ENCODE measurements around the gene PLIN5. TPM values are rescaled to one million over a fixed set of nuclear protein-coding genes. Genes with fewer than 3 reads are reported as not detected.
A peak's percentile ranks its signal among the peaks of the same experiment; 100 is the strongest.

Gene PLIN5
- total RNA-seq, 3 donors from 2014 or later = 10.4 to 26.2 (median 15.4) TPM

DNA sequence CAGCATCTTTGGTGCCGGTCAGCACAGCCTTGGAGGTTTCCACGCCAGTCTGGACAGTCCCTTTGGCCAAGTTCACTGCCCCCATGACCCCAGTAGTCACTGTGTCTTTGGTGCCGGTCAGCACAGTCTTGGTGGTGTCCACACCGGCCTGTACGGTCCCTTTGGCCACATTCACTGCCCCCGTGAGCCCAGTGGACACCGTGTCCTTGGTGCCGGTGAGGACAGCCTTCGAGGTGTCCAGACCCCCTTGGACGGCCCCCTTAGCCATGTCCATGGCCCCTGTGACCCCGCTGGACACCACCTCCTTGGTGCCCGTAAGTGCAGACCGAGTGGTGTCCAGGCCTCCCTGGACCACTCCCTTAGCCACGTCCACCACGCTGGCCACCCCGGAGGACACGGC is 21.8 kb downstream of the PLIN5 start:
- TF ChIP-seq POLR2AphosphoS5 (IDR thresholded peaks at IDR 0.05) (no peak), POLR2A (IDR thresholded peaks at IDR 0.05) (no peak)
- TF ChIP-seq, protein P1, sequence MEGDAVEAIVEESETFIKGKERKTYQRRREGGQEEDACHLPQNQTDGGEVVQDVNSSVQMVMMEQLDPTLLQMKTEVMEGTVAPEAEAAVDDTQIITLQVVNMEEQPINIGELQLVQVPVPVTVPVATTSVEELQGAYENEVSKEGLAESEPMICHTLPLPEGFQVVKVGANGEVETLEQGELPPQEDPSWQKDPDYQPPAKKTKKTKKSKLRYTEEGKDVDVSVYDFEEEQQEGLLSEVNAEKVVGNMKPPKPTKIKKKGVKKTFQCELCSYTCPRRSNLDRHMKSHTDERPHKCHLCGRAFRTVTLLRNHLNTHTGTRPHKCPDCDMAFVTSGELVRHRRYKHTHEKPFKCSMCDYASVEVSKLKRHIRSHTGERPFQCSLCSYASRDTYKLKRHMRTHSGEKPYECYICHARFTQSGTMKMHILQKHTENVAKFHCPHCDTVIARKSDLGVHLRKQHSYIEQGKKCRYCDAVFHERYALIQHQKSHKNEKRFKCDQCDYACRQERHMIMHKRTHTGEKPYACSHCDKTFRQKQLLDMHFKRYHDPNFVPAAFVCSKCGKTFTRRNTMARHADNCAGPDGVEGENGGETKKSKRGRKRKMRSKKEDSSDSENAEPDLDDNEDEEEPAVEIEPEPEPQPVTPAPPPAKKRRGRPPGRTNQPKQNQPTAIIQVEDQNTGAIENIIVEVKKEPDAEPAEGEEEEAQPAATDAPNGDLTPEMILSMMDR (IDR thresholded peaks at IDR 0.05) = no peak
- no peak overlapping the region for H3K4me3 ChIP-seq
- intact Hi-C loops (cut with DNase I; ENCODE audit: low total_unique reads) = no loop called here
- H3K4me1 ChIP-seq = no peaks in the 10 kb centered on the region
- no peak overlapping the region for H3K27ac ChIP-seq
- H3K27me3 ChIP-seq = no peaks in the 10 kb centered on the region
- no peaks in the 10 kb centered on the region for H3K9me3 ChIP-seq
- no peaks in the 10 kb centered on the region for H3K36me3 ChIP-seq
- DNase-seq (ENCODE audit: low spot score in 2 of 2) = no peak

DNA sequence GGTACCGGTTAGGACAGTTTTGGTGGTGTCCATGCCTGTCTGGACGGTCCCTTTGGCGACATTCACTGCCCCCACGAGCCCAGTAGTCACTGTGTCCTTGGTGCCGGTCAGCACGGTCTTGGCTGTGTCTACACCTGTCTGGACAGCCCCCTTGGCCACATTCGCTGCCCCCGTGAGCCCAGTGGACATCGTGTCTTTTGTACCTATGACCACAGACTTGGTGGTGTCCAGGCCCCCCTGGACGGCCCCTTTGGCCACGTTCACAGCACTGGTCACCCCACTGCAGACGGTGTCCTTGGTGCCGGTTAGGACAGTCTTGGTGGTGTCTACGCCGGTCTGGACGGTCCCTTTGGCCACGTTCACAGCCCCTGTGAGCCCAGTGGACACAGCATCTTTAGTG is 23.0 kb downstream of the PLIN5 start:
- Histone ChIP-seq H3K36me3 (no peaks in the 10 kb centered on the region), H3K27me3 (no peaks in the 10 kb centered on the region), H3K27ac (no peak overlapping the region), H3K4me3 (no peak overlapping the region), H3K4me1 (no peaks in the 10 kb centered on the region), H3K9me3 (no peaks in the 10 kb centered on the region)
- DNase-seq (ENCODE audit: low spot score in 2 of 2) = no peak
- intact Hi-C loops (cut with DNase I; ENCODE audit: low total_unique reads) = no loop called here
- TF ChIP-seq, protein P1 (IDR thresholded peaks at IDR 0.05) = no peak
- TF ChIP-seq POLR2AphosphoS5 (IDR thresholded peaks at IDR 0.05) (no peak), POLR2A (IDR thresholded peaks at IDR 0.05) (no peak)

DNA sequence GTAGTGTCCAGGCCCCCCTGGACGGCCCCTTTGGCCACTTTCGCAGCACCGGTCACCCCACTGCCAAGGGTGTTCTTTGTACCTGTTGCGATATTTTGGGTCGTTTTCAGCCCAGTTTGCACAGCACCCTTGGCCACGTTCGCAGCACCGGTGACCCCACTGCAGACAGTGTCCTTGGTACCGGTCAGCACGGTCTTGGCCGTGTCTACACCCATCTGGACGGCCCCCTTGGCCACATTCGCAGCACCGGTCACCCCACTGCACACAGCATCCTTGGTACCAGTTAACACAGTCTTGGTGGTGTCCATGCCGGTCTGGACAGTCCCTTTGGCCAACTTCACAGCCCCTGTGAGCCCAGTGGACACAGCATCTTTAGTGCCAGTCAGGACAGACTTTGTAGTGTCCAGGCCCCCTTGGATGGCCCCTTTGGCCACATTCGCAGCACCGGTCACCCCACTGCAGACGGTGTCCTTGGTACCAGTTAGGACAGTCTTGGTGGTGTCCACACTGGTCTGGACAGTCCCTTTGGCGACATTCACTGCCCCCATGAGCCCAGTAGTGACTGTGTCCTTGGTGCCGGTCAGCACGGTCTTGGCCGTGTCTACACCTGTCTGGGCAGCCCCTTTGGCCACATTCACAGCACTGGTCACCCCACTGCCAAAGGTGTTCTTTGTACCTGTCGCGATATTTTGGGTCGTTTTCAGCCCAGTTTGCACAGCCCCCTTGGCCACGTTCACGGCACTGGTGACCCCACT is 23.5 kb downstream of the PLIN5 start:
- Histone ChIP-seq H3K4me1 (no peaks in the 10 kb centered on the region), H3K4me3 (no peak overlapping the region), H3K36me3 (no peaks in the 10 kb centered on the region), H3K9me3 (no peaks in the 10 kb centered on the region), H3K27me3 (no peaks in the 10 kb centered on the region), H3K27ac (no peak overlapping the region)
- DNase-seq (ENCODE audit: low spot score in 2 of 2) = no peak
- intact Hi-C loops (cut with DNase I; ENCODE audit: low total_unique reads) = no loop called here
- no peak for TF ChIP-seq POLR2AphosphoS5 (IDR thresholded peaks at IDR 0.05)
- TF ChIP-seq, protein P1 (IDR thresholded peaks at IDR 0.05) = no peak
- TF ChIP-seq POLR2A (IDR thresholded peaks at IDR 0.05) = no peak

DNA sequence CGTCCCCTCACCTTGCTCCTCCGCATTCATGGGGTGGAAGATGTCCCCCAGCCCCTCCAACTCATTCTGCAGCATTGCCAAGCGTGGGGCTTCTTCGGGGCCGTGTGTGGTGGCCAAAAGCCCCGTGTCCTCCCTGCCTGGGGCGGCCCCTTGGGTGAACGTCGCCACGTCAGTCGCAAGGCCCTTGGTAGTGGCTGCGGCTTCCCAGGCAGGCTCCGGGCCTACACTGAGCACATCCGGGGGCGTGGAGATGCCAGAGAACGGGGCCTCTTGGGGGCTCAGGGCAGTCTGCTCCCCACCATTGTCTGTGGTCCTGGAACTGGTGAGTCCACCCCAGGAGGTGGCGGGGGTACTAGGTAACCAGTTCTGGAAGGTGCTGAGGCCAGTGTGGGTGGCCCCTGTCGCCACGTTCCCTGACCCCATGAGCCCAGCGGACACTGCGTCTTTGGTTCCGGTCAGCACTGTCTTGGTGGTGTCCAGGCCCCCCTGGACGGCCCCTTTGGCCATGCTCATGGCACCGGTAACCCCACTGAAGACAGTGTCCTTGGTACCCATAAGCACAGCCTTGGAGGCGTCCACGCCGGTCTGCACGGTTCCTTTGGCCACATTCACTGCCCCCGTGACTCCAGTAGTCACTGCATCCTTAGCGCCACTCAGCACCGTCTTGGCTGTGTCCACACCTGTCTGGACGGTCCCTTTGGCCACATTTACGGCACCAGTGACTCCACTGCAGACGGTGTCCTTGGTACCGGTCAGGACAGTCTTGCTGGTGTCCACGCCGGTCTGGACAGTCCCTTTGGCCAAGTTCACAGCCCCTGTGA is 24.4 kb downstream of the PLIN5 start:
- no peak for DNase-seq (ENCODE audit: low spot score in 2 of 2)
- intact Hi-C loops (cut with DNase I; ENCODE audit: low total_unique reads) = no loop called here
- Histone ChIP-seq H3K27me3 (no peaks in the 10 kb centered on the region), H3K27ac (no peak overlapping the region), H3K4me1 (no peaks in the 10 kb centered on the region), H3K4me3 (no peak overlapping the region), H3K36me3 (no peaks in the 10 kb centered on the region), H3K9me3 (no peaks in the 10 kb centered on the region)
- TF ChIP-seq POLR2A (IDR thresholded peaks at IDR 0.05) (no peak), POLR2AphosphoS5 (IDR thresholded peaks at IDR 0.05) (no peak)
- TF ChIP-seq, protein P1 (IDR thresholded peaks at IDR 0.05) = no peak

DNA sequence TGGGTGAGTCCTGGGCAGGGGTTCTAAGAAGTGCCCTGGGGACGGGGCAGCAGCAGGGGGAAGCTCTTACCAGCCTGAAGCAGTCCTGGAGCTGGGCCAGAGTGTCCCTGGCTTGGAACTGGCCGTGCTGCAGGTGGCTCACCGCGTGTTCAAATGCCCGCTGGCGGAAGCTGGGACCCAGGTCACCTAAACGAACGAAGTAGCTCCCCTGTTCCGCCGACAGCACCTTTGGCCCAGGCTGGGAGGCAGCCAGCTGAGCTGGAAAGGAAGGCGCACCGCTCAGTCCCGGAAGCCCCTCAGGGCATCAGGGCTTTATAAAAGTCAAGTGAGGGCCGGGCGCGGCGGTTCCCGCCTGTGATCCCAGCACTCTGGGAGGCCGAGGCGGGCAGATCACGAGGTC is 26.3 kb downstream of the PLIN5 start:
- H3K27me3 ChIP-seq = no peaks in the 10 kb centered on the region
- no peak for DNase-seq (ENCODE audit: low spot score in 2 of 2)
- H3K4me3 ChIP-seq = no peak overlapping the region
- peak overlapping the region in 1 of 2 donors; percentile 61 for H3K27ac ChIP-seq
- intact Hi-C loops (cut with DNase I; ENCODE audit: low total_unique reads) = no loop called here
- no peaks in the 10 kb centered on the region for H3K4me1 ChIP-seq
- TF ChIP-seq, protein P1 (IDR thresholded peaks at IDR 0.05) = no peak
- TF ChIP-seq POLR2A (IDR thresholded peaks at IDR 0.05) = no peak
- TF ChIP-seq POLR2AphosphoS5 (IDR thresholded peaks at IDR 0.05) = no peak
- no peaks in the 10 kb centered on the region for H3K36me3 ChIP-seq
- no peaks in the 10 kb centered on the region for H3K9me3 ChIP-seq

Data from breast epithelium (tissue), 4 donors.